Vagina (tissue), 2 donors: ENCODE results near the gene ELMOD3. TPM values are rescaled to one million over a fixed set of nuclear protein-coding genes. Genes with fewer than 3 reads are reported as not detected.

ENCODE experiments used
- DNase-seq, 2 donors: peaks; one replicate each; pipeline ENCODE4 v3.0.0-alpha.2; 2017; ENCODE audit errors: extremely low spot score in 2 of 2
- H3K27ac ChIP-seq: fragments of 200-600 bp; sonication (generic); one replicate; pipeline ENCODE4 v1.5.1; 2019
- H3K27me3 ChIP-seq: fragments of 200-600 bp; sonication (generic); one replicate; pipeline ENCODE4 v1.5.1; 2019
- H3K36me3 ChIP-seq, 2 donors: fragments of 200-600 bp; sonication (generic); one replicate each; pipeline ENCODE4 v1.5.1; 2017 to 2019
- H3K4me1 ChIP-seq: fragments of 200-600 bp; sonication (generic); one replicate; pipeline ENCODE4 v1.5.1; 2019
- H3K4me3 ChIP-seq, 2 donors: fragments of 200-600 bp; sonication (generic); 1 replicate in 1 of 2; 2 replicates in 1 of 2; pipeline ENCODE4 v1.5.1; 2016 to 2019
- H3K9me3 ChIP-seq: fragments of 200-600 bp; sonication (generic); one replicate; pipeline ENCODE4 v1.5.1; 2019
- POLR2A ChIP-seq, 2 donors: fragments of 450-650 bp; IDR thresholded peaks; one replicate each; pipeline ENCODE4 v1.6.1; 2017; ENCODE audit warnings: antibody characterized with exemption in 2 of 2, mild to moderate bottlenecking in 2 of 2, moderate library complexity in 2 of 2
- POLR2AphosphoS5 ChIP-seq, 2 donors: sonication (generic); formaldehyde crosslinking; IDR thresholded peaks; one replicate each; pipeline ENCODE4 v1.9.0; 2017; ENCODE audit warnings: antibody characterized with exemption in 2 of 2, mild to moderate bottlenecking in 2 of 2, low read depth in 1 of 2; ENCODE audit not compliant: insufficient read depth in 1 of 2
- intact Hi-C: fragments of 100-400 bp; cut with DNase I; formaldehyde crosslinking; loops from one replicate; pipeline ENCODE4 v1.15.1; 2023
- total RNA-seq: library from RNA; depleted of rRNA; stranded (reverse); fragments of >200 nt; gene quantifications from one replicate; pipeline ENCODE4 v1.2.3, GENCODE V29; 2016
- TF ChIP-seq, protein P1 (sequence below), 3 experiments: fragments of 450-650 bp in 2 of 3; fragments of 200-600 bp in 1 of 3; sonication (generic) in 1 of 3; IDR thresholded peaks; one replicate each; pipeline ENCODE4 v1.5.1; 2017 to 2019; ENCODE audit warnings: antibody characterized with exemption in 3 of 3, mild to moderate bottlenecking in 2 of 3, moderate library complexity in 2 of 3

The ELMOD3 gene
- total RNA-seq, 1 donor from 2014 or later: 44.7 TPM

DNA sequence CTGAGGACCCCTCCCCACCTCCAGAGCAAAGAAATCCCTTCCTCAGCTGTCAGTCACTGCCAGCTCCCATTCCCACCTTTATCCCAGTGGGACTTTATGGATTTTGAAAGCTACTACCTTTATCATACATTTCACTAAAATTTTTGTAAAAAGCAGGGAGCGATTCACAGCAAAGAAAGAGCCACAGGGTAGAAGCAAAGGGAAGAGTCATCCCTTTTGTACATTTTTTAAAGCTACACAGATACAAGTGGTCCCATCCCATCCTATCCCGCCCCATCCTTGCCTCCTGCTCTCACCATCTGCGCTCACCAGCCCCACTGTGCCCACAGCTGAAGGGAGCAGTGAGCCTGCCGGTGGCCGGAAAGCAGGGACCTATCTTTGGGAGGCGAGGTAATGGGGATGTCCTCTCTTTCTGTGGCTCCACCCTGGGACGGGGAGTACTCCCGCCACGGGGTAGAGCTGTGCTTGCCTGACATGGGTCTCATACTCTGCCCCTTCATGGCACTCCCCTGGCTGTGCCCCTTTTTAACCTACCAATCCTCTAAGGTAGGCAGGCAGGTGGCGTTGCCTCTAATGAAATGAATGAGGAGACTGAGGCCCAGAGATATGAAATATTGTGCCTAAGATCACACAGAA is 77.1 kb downstream of the ELMOD3 start:
- intact Hi-C loops: no loop called here
- Histone ChIP-seq H3K36me3 (no peaks in the 10 kb centered on the region), H3K27me3 (no peaks in the 10 kb centered on the region), H3K4me1 (peaks cover 34% of the 10 kb centered on the region), H3K27ac (no peak overlapping the region), H3K9me3 (no peaks in the 10 kb centered on the region), H3K4me3 (no peak overlapping the region)
- TF ChIP-seq POLR2A (IDR thresholded peaks at IDR 0.05): no peak
- TF ChIP-seq, protein P1, sequence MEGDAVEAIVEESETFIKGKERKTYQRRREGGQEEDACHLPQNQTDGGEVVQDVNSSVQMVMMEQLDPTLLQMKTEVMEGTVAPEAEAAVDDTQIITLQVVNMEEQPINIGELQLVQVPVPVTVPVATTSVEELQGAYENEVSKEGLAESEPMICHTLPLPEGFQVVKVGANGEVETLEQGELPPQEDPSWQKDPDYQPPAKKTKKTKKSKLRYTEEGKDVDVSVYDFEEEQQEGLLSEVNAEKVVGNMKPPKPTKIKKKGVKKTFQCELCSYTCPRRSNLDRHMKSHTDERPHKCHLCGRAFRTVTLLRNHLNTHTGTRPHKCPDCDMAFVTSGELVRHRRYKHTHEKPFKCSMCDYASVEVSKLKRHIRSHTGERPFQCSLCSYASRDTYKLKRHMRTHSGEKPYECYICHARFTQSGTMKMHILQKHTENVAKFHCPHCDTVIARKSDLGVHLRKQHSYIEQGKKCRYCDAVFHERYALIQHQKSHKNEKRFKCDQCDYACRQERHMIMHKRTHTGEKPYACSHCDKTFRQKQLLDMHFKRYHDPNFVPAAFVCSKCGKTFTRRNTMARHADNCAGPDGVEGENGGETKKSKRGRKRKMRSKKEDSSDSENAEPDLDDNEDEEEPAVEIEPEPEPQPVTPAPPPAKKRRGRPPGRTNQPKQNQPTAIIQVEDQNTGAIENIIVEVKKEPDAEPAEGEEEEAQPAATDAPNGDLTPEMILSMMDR (IDR thresholded peaks at IDR 0.05): no peak
- no peak for TF ChIP-seq POLR2AphosphoS5 (IDR thresholded peaks at IDR 0.05; ENCODE audit: insufficient read depth in 1 of 2, low read depth in 1 of 2)
- DNase-seq: no peak

DNA sequence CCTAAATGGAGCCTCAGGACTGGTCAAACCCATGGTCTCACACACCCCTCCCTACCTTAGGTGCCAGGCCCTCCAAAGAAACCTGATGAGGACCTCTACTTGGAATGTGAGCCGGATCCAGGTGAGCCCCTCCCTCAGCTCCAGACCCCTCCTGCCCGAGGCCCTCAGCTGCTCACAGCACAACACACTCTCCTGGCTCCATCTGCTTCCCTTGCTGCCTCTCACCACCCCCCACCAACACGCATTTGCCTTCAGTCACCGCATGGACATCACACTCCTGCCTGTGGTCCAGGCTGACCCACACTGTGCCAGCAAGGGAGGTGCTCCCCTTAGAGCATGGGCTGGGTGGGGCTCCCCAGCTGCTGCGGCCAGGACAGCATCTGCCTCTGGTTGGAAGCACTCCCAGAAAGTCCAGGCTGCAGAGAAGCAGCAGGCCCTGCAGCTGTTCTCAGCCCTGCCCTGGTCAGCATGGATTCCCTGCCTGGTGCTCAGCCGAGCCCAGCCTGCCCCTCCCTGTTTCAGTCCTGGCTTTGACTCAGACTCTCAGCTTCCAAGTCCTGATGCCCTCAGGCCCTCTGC is 79.0 kb downstream of the ELMOD3 start:
- Histone ChIP-seq H3K4me3 (no peak overlapping the region), H3K9me3 (no peaks in the 10 kb centered on the region), H3K4me1 (peaks cover 50% of the 10 kb centered on the region), H3K27me3 (no peaks in the 10 kb centered on the region), H3K36me3 (no peaks in the 10 kb centered on the region), H3K27ac (peak overlapping the region; percentile 90)
- intact Hi-C loops: no loop called here
- no peak for DNase-seq
- TF ChIP-seq, protein P1 (IDR thresholded peaks at IDR 0.05): no peak
- TF ChIP-seq POLR2AphosphoS5 (IDR thresholded peaks at IDR 0.05; ENCODE audit: insufficient read depth in 1 of 2, low read depth in 1 of 2): peak; percentile 69 to 92

DNA sequence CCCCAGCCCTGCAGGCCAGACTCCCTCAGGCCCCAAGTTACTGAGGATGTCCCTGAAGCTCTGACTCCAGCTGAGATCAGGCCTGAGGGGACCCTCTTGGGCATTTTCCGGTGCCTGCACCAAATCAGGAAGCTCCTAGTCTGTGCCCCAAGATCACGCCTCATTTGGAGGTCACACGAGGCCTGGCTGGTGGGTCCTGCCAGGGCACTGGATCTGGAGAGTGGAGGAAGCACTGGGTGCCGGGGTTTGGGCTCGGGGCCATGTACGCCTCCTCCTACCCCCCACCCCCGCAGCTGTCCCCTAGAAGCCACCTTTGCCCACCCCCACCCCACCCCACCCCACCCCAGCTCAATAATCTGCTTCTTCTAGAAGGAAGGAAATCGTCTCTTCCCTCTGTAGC is 80.1 kb downstream of the ELMOD3 start:
- H3K36me3 ChIP-seq: no peaks in the 10 kb centered on the region
- H3K27ac ChIP-seq: peak overlapping the region; percentile 90
- no peak for DNase-seq
- peaks cover 59% of the 10 kb centered on the region for H3K4me1 ChIP-seq
- intact Hi-C loops: no loop called here
- no peaks in the 10 kb centered on the region for H3K9me3 ChIP-seq
- no peaks in the 10 kb centered on the region for H3K27me3 ChIP-seq
- H3K4me3 ChIP-seq: no peak overlapping the region
- no peak for TF ChIP-seq POLR2A (IDR thresholded peaks at IDR 0.05)
- TF ChIP-seq, protein P1 (IDR thresholded peaks at IDR 0.05): no peak
- TF ChIP-seq POLR2AphosphoS5 (IDR thresholded peaks at IDR 0.05; ENCODE audit: insufficient read depth in 1 of 2, low read depth in 1 of 2): no peak

DNA sequence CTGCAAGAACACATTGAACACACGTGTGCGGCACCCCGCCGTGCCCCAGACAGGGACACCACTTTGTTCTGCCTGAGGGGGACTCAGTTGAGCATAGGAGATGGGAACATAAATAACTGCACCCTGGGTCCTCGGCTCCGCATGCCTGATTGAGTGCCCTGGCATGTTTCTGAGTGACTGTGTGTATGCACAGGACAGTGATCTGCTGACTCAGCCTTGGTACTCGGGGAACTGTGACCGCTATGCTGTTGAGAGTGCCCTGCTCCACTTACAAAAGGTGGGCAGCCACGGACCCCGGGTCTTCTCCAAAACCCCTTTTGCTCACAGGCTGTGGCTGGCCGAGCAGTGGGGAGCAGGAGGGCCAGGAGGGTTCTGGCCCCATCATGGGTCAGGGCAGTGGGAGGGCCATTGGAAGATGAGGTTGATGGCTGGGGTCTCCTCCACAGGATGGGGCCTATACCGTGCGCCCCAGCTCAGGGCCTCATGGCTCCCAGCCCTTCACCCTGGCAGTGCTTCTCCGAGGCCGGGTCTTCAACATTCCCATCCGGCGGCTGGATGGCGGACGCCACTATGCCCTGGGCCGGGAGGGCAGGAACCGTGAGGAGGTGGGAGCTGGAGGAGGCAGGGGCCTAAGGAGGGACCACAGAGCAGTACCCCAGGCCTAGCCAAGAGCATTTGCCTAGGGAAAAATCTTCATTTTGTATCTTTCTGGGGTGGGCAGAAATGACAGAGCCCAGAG is 80.8 kb downstream of the ELMOD3 start:
- intact Hi-C loops: no loop called here
- peaks cover 59% of the 10 kb centered on the region for H3K4me1 ChIP-seq
- TF ChIP-seq, protein P1 (IDR thresholded peaks at IDR 0.05): no peak
- peak in 1 of 2 donors; percentile 14 for TF ChIP-seq POLR2AphosphoS5 (IDR thresholded peaks at IDR 0.05; ENCODE audit: insufficient read depth in 1 of 2, low read depth in 1 of 2)

More for the DNA sequence above, 80.8 kb downstream of the ELMOD3 start:
- Histone ChIP-seq H3K36me3 (no peaks in the 10 kb centered on the region), H3K4me3 (no peak overlapping the region), H3K9me3 (no peaks in the 10 kb centered on the region), H3K27ac (peak overlapping the region; percentile 90), H3K27me3 (no peaks in the 10 kb centered on the region)
- no peak for DNase-seq
